H1 (cell line): Measurements from ENCODE around the gene AGBL1.

Experiments used
- ASH2L ChIP-seq: fragments of 200-600, 300-600 bp; sonication (generic); IDR thresholded peaks from one replicate; pipeline ENCODE4 v1.7.1; 2017; ENCODE audit warnings: low read length
- CHD2 ChIP-seq: IDR thresholded peaks from 2 replicates; pipeline ENCODE4 v1.6.1; 2012; ENCODE audit warnings: low read length, improper control_type of control experiment
- CTCF ChIP-seq, 3 experiments: IDR thresholded peaks; 1 replicate in 2 of 3; 2 replicates in 1 of 3; pipeline versions ENCODE4 v1.5.1 to v1.6.1; 2011; ENCODE audit warnings: low read length in 3 of 3, mild to moderate bottlenecking in 3 of 3, inconsistent platforms in 2 of 3, low read depth in 1 of 3, moderate library complexity in 1 of 3; ENCODE audit not compliant: insufficient read depth in 1 of 3; ENCODE audit errors: control extremely low read depth in 1 of 3
- EZH2 ChIP-seq: fragments of 200-600 bp; sonication (generic); IDR thresholded peaks from 2 replicates; pipeline ENCODE4 v1.7.1; 2012; ENCODE audit warnings: low read depth, mild to moderate bottlenecking, moderate library complexity, low read length, inconsistent platforms; ENCODE audit not compliant: severe bottlenecking
- JUND ChIP-seq: IDR thresholded peaks from 2 replicates; pipeline ENCODE4 v1.6.1; 2011; ENCODE audit warnings: mild to moderate bottlenecking, improper control_type of control experiment, low read length
- POLR2A ChIP-seq, 2 experiments: IDR thresholded peaks; 1 replicate in 1 of 2; 2 replicates in 1 of 2; pipeline ENCODE4 v1.6.1; 2011; ENCODE audit warnings: low read depth in 2 of 2, low read length in 2 of 2, mild to moderate bottlenecking in 2 of 2; ENCODE audit errors: control extremely low read depth in 1 of 2
- SP1 ChIP-seq: IDR thresholded peaks from 2 replicates; pipeline ENCODE4 v1.6.1; 2011; ENCODE audit warnings: low read depth, low read length
- SP2 ChIP-seq: IDR thresholded peaks from 2 replicates; pipeline ENCODE4 v1.6.1; 2012; ENCODE audit warnings: mild to moderate bottlenecking, low read length, inconsistent platforms
- YY1 ChIP-seq: IDR thresholded peaks from 2 replicates; pipeline ENCODE4 v1.6.1; 2011; ENCODE audit warnings: low read depth, mild to moderate bottlenecking, low read length
- ZNF274 ChIP-seq: IDR thresholded peaks from 2 replicates; pipeline ENCODE4 v1.7.0; 2012; ENCODE audit warnings: low read length, borderline replicate concordance; ENCODE audit errors: extremely low read depth
- TF ChIP-seq, protein P1 (sequence below): IDR thresholded peaks from 2 replicates; pipeline ENCODE4 v1.6.1; 2012; ENCODE audit warnings: inconsistent platforms
- TF ChIP-seq, protein P2 (sequence below): IDR thresholded peaks from 2 replicates; pipeline ENCODE4 v1.6.1; 2011; ENCODE audit warnings: low read length, improper control_type of control experiment

DNA sequence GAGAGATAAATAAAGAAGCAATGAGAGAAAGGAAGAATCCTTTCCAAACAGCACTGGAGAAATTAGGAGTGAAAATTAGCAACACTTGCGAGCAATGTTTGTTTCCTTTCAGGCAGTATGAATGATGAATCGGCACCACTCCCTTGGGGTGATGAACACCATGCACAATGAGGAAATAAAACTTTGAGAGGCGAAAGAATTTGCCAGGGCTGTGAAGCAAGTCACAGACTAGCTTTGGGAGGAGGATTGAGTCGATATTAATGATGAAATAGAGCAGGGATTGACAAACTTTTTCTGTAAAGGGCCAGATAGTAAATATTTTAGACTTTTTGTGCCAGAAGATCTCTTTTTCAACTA is 237.7 kb downstream of the AGBL1 start:
- TF ChIP-seq, protein P1, sequence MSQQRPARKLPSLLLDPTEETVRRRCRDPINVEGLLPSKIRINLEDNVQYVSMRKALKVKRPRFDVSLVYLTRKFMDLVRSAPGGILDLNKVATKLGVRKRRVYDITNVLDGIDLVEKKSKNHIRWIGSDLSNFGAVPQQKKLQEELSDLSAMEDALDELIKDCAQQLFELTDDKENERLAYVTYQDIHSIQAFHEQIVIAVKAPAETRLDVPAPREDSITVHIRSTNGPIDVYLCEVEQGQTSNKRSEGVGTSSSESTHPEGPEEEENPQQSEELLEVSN, result no peak
- TF ChIP-seq POLR2A (IDR thresholded peaks at IDR 0.05; ENCODE audit: control extremely low read depth in 1 of 2, low read depth in 2 of 2, low read length in 2 of 2), result no peak
- no peak for TF ChIP-seq CTCF (IDR thresholded peaks at IDR 0.05; ENCODE audit: control extremely low read depth in 1 of 3, insufficient read depth in 1 of 3, low read depth in 1 of 3, low read length in 3 of 3)
- no peak for TF ChIP-seq SP2
- TF ChIP-seq SP1, result no peak
- TF ChIP-seq YY1, result no peak
- TF ChIP-seq CHD2, result no peak
- TF ChIP-seq EZH2, result no peak
- TF ChIP-seq ASH2L, result no peak
- no peak for TF ChIP-seq ZNF274
- TF ChIP-seq JUND, result no peak
- TF ChIP-seq, protein P2, sequence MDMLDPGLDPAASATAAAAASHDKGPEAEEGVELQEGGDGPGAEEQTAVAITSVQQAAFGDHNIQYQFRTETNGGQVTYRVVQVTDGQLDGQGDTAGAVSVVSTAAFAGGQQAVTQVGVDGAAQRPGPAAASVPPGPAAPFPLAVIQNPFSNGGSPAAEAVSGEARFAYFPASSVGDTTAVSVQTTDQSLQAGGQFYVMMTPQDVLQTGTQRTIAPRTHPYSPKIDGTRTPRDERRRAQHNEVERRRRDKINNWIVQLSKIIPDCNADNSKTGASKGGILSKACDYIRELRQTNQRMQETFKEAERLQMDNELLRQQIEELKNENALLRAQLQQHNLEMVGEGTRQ, result no peak
